Duodenal mucosa (tissue), 2 donors: ENCODE data around the gene EVI2B.
A peak's percentile ranks its signal among the peaks of the same experiment; 100 is the strongest.
"Not testable (repeated sequence)": the region's sequence is repeated elsewhere in the genome, so short reads cannot be mapped to it uniquely, and the experiment has no call there.

Source experiments
- H3K27ac ChIP-seq: one replicate; pipeline ENCODE4 v1.7.0; 2013; ENCODE audit warnings: low read depth, low read length
- H3K27me3 ChIP-seq, 2 donors: one replicate each; pipeline ENCODE4 v1.7.0; 2013; ENCODE audit warnings: low read length in 2 of 2, control low read depth in 1 of 2; ENCODE audit not compliant: insufficient read depth in 2 of 2, control insufficient read depth in 1 of 2
- H3K36me3 ChIP-seq, 2 donors: one replicate each; pipeline ENCODE4 v1.7.0; 2013; ENCODE audit warnings: low read length in 2 of 2, control low read depth in 1 of 2; ENCODE audit not compliant: insufficient read depth in 2 of 2, control insufficient read depth in 1 of 2
- H3K4me1 ChIP-seq, 2 donors: one replicate each; pipeline ENCODE4 v1.7.0; 2013; ENCODE audit warnings: low read length in 2 of 2, control low read depth in 1 of 2; ENCODE audit not compliant: insufficient read depth in 2 of 2, control insufficient read depth in 1 of 2
- H3K4me3 ChIP-seq, 2 donors: one replicate each; pipeline ENCODE4 v1.7.0; 2013; ENCODE audit warnings: low read length in 2 of 2, low read depth in 1 of 2
- H3K9ac ChIP-seq, 2 donors: one replicate each; pipeline ENCODE4 v1.7.0; 2013; ENCODE audit warnings: low read length in 2 of 2, low read depth in 1 of 2
- H3K9me3 ChIP-seq, 2 donors: one replicate each; pipeline ENCODE4 v1.7.0; 2013; ENCODE audit warnings: low read length in 2 of 2, control low read depth in 1 of 2; ENCODE audit not compliant: control insufficient read depth in 1 of 2

The EVI2B gene

DNA sequence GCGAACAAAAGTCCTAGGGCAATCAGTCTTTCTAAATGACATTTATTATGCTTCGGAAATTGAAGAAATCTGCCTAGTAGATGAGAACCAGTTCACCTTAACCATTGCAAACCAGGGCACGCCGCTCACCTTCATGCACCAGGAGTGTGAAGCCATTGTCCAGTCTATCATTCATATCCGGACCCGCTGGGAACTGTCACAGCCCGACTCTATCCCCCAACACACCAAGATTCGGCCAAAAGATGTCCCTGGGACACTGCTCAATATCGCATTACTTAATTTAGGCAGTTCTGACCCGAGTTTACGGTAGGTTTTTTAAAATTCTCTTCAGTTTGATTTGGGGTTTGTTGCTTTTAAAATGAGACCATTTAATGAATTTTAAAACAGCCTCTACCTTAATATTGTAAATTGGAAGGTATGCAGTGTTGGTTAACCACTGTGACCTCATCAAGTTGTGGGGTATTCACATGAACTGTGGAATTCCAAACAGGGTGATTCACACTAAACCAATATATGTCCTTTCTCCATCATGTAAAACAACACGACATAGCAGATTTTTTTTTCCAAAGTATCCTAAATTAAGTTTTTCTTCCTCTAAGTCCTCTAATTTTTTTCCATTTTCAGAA, 13.8 kb upstream of the EVI2B start:
- peaks cover 10 to 20% of the 10 kb centered on the region in 2 donors for H3K36me3 ChIP-seq

DNA sequence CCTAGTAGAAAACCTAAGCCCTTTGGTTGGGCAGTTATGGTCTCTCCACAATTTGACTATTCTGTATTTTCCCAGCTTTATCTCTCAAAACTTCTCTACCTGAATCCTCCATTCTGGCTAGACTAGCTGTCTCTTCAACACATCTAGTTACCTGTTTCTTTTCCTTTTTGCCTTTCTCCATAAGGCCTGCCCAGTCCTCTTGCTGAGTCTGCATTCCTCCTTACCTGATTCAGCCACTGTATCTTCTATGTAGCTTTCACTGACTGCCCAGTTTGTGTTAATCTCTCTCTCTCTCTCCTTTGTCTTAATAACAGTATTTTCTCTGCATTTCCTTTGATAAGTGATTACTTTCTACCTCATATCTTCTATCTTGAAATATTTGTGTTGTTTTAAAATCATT, 9.7 kb upstream of the EVI2B start:
- no peak overlapping the region for H3K4me3 ChIP-seq
- no peak overlapping the region for H3K9ac ChIP-seq
- no peaks in the 10 kb centered on the region for H3K9me3 ChIP-seq
- H3K36me3 ChIP-seq = peaks cover 10 to 17% of the 10 kb centered on the region in 2 donors
- H3K27me3 ChIP-seq = no peaks in the 10 kb centered on the region
- no peak overlapping the region for H3K27ac ChIP-seq
- no peaks in the 10 kb centered on the region for H3K4me1 ChIP-seq

More for the DNA sequence above, 13.8 kb upstream of the EVI2B start:
- Histone ChIP-seq H3K9me3 (no peaks in the 10 kb centered on the region), H3K4me3 (no peak overlapping the region), H3K9ac (no peak overlapping the region), H3K27me3 (no peaks in the 10 kb centered on the region), H3K27ac (no peak overlapping the region), H3K4me1 (no peaks in the 10 kb centered on the region)

- Histone ChIP-seq H3K4me1 (peaks cover 0 to 4% of the 10 kb centered on the region in 2 donors), H3K9ac (peak overlapping the region in 1 of 2 donors; percentile 67), H3K9me3 (no peaks in the 10 kb centered on the region), H3K4me3 (no peak overlapping the region), H3K27ac (no peak overlapping the region), H3K27me3 (no peaks in the 10 kb centered on the region), H3K36me3 (peaks cover 3 to 10% of the 10 kb centered on the region in 2 donors)
These were observed 8.1 kb upstream of the EVI2B start for GRCh38 chr17:31321966-31322365.

DNA sequence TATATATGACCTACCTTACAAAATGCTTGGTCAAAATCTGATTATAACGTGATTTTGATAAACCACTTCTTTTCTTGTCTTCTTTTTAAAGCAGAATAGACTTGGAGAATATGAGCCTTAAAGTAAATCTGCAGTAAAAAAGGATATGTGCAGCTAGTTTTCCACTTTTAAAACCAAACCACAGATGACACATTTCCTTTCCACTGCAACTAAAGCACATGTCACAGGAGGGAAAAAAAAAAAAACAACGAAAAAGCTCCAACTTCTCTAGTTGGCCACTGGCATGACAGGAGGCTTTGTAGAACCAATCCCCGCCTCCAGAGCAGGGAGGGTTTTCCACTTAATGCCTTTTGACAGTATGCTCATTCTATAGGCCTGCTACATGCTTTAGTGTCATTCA, 7.6 kb upstream of the EVI2B start, which contains the start of gene EVI2A:
TSS of gene EVI2A (minus strand) at position 142 of the 400 bp plus-strand sequence. CDS start 2,609 bp downstream, outside the sequence.
- peak within 1 kb of the TSS; percentile 12 to 67 for H3K9ac ChIP-seq
- H3K4me3 ChIP-seq = peak within 1 kb of the TSS; percentile 58 to 62

DNA sequence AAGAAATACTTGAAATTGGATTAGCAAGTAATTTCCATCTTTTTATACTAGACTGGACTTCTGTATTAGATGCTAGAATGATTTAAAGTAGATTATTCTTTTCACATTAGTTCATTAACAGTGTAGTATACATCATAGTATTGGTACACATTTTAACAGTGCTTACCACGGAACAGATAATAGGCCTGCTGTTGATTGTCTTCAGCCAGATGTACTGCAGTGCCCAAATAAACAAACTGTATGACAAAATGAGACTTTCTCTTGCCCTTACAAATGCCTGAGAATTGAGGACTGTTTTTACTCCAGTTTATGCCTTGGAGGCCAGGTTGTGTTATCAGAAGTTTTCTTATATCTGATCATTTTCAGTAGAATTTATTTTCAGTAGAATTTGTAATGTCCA, 6.9 kb upstream of the EVI2B start:
- H3K36me3 ChIP-seq = peaks cover 1 to 3% of the 10 kb centered on the region in 2 donors
- peak overlapping the region in 1 of 2 donors; percentile 67 for H3K9ac ChIP-seq
- H3K9me3 ChIP-seq = no peaks in the 10 kb centered on the region
- H3K4me3 ChIP-seq = peak overlapping the region; percentile 48 to 58
- peak overlapping the region; percentile 52 for H3K27ac ChIP-seq
- peaks cover 2 to 15% of the 10 kb centered on the region in 2 donors for H3K4me1 ChIP-seq
- H3K27me3 ChIP-seq = no peaks in the 10 kb centered on the region

More for the DNA sequence above, 7.6 kb upstream of the EVI2B start, which contains the start of gene EVI2A:
- Histone ChIP-seq H3K4me1 (peaks cover 0 to 9% of the 10 kb centered on the region in 2 donors), H3K27ac (peak within 1 kb of the TSS; percentile 52), H3K36me3 (peaks cover 3 to 8% of the 10 kb centered on the region in 2 donors), H3K27me3 (no peaks in the 10 kb centered on the region), H3K9me3 (no peaks in the 10 kb centered on the region)

DNA sequence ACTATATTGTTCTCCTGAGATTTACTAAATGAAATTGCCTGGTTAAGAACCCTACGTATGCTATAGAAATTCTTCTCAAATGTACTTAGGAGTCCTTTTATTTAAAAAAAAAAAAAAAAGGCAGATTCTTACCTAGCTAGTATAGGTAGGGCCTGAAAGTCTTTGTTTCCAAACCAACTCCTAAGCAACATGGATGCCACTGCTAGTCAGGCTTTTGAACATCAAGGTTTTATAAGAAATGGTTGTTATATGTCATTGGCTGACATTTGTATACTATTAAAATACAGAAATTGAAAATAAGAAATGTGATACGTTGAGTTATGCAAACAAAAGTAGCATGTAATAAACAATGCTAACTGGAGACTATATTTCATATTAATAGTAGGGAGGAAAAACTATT, 6.4 kb upstream of the EVI2B start:
- H3K27me3 ChIP-seq = no peaks in the 10 kb centered on the region
- H3K4me1 ChIP-seq = peaks cover 3 to 15% of the 10 kb centered on the region in 2 donors
- peak overlapping the region in 1 of 2 donors; percentile 38 for H3K4me3 ChIP-seq
- peak overlapping the region in 1 of 2 donors; percentile 67 for H3K9ac ChIP-seq
- H3K9me3 ChIP-seq = no peaks in the 10 kb centered on the region
- peak overlapping the region; percentile 52 for H3K27ac ChIP-seq
- peaks cover 0 to 2% of the 10 kb centered on the region in 2 donors for H3K36me3 ChIP-seq

DNA sequence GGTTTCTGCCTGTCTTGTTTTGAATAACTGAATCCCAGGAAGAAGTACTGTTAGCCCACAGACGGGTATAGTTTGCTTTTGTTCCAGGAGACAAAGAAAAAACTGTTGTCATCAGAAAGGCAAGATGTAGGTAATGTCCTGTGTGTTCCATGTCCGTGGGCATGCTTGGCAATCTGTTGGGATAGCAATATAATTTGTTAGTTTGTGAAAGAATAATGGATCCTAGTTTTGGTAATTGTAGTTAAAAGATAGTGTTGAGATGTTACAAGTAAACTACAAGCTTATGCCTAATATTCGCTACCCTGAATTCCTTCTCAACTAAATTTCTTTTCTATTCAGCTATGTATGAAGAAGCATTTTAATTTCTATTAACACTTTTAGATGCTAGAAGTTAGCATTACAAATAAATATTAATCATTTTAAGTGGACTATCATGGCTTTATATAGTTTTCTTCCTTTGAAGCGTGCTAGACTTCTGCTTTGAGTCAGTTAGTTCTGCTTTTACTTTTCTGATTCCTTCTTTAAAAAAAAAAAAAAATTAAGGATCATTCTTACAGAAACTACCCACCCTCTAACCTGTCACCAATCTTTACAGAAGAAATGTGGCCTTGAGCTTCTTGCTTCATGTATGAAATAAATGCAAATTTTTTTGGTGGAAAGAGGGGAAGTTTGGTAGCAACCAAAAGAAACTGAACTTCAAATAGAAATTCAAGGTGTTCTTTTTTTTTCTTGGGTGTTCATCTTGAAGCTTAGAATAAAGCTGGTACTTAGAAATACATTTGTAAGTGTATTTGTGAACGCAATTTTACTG, 5.2 kb upstream of the EVI2B start:
- Histone ChIP-seq H3K36me3 (no peaks in the 10 kb centered on the region), H3K27me3 (no peaks in the 10 kb centered on the region), H3K27ac (peak overlapping the region; percentile 67), H3K4me3 (peak overlapping the region; percentile 46 to 55), H3K9ac (peak overlapping the region; percentile 33 to 67), H3K4me1 (peaks cover 3 to 19% of the 10 kb centered on the region in 2 donors), H3K9me3 (no peaks in the 10 kb centered on the region)

DNA sequence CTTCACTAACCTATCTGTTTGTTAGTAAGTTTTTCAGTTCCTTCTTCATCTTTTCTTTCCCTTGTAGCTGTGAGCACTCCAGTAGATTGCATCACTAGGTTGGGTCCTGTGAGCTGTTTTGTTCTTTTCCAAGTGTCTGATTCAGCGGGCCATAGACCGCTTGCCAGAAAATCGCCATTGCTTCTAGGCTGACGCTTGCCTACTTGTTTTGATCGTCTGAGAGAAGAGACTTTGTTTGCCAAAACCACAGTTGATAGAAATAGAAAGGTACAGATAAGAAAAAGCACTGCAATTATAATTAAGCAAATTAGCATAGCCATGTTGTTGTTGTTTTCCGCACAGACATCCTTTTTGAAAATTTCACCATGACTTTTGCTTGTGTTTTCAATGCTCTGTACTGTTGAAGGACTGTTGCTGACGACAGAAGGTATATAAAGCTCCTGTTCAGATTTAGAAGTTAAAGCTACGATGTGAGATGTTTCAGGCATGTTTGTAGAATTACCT, 4.5 kb upstream of the EVI2B start:
- peak overlapping the region; percentile 33 to 67 for H3K9ac ChIP-seq
- H3K9me3 ChIP-seq = no peaks in the 10 kb centered on the region
- H3K4me3 ChIP-seq = peak overlapping the region; percentile 46 to 55
- no peaks in the 10 kb centered on the region for H3K27me3 ChIP-seq
- H3K4me1 ChIP-seq = peaks cover 3 to 19% of the 10 kb centered on the region in 2 donors
- H3K36me3 ChIP-seq = no peaks in the 10 kb centered on the region
- H3K27ac ChIP-seq = peak overlapping the region; percentile 67

GRCh38 chr17:31314782-31315100, 887 bp upstream of the EVI2B start:
- Histone ChIP-seq H3K4me3 (no peak overlapping the region), H3K36me3 (no peaks in the 10 kb centered on the region), H3K27me3 (no peaks in the 10 kb centered on the region), H3K9ac (no peak overlapping the region), H3K9me3 (no peaks in the 10 kb centered on the region), H3K27ac (no peak overlapping the region), H3K4me1 (peaks cover 3 to 19% of the 10 kb centered on the region in 2 donors)

GRCh38 chr17:31312223-31312622, 1.6 kb downstream of the EVI2B start:
- H3K9me3 ChIP-seq, H3K27ac ChIP-seq, H3K36me3 ChIP-seq, H3K27me3 ChIP-seq: not testable (repeated sequence)
- Histone ChIP-seq H3K9ac (peak overlapping the region; percentile 10 to 60), H3K4me3 (peak overlapping the region; percentile 48 to 57), H3K4me1 (peaks cover 9 to 35% of the 10 kb centered on the region in 2 donors)
